ENCODE measurements around the gene USP33. TPM values are rescaled to one million over a fixed set of nuclear protein-coding genes. Genes with fewer than 3 reads are reported as not detected.

Gene USP33
- total and polyA plus RNA-seq, 2 of the 13 experiments (the other 11 are each of a cell fraction or from before 2014, with no cell fraction given): 32.0 to 49.1 TPM

GRCh38 chr1:77759071-77760028, at the start of gene USP33 (continued):
- TF ChIP-seq FOXP4 (CRISPR knock-in tag; IDR thresholded peaks at IDR 0.05) (0 out of 2 replicates have a peak, but pooled peaks have one; percentile 28), ARID3A (IDR thresholded peaks at IDR 0.05; ENCODE audit: low read depth, low read length) (no peak), GPN1 (CRISPR knock-in tag; IDR thresholded peaks at IDR 0.05; ENCODE audit: borderline replicate concordance) (no peak), SCMH1 (CRISPR knock-in tag; IDR thresholded peaks at IDR 0.05; ENCODE audit: borderline replicate concordance) (no peak), ZMAT3 (CRISPR knock-in tag; conservative IDR thresholded peaks at IDR 0.05) (peak; percentile 28; the same call in 1 of the 2 replicates), ELF4 (CRISPR knock-in tag; IDR thresholded peaks at IDR 0.05; ENCODE audit: borderline replicate concordance) (no peak), UBTF (CRISPR knock-in tag; IDR thresholded peaks at IDR 0.05) (peak; percentile 94), KLF13 (CRISPR knock-in tag; IDR thresholded peaks at IDR 0.05) (no peak), ERF (CRISPR knock-in tag; IDR thresholded peaks at IDR 0.05) (0 out of 2 replicates have a peak, but pooled peaks have one; percentile 14), ZZZ3 (CRISPR knock-in tag; IDR thresholded peaks at IDR 0.05; ENCODE audit: borderline replicate concordance) (0 out of 2 replicates have a peak, but pooled peaks have one; percentile 35), MED13 (CRISPR knock-in tag; IDR thresholded peaks at IDR 0.05) (peak; percentile 76; the same call in 1 of the 2 replicates), ZBTB8A (CRISPR knock-in tag; IDR thresholded peaks at IDR 0.05; ENCODE audit: borderline replicate concordance, low read depth) (0 out of 2 replicates have a peak, but pooled peaks have one; percentile 63), ZSCAN21 (CRISPR knock-in tag; IDR thresholded peaks at IDR 0.05; ENCODE audit: borderline replicate concordance) (peak; percentile 37; the same call in 1 of the 2 replicates), DR1 (CRISPR knock-in tag; IDR thresholded peaks at IDR 0.05) (0 out of 2 replicates have a peak, but pooled peaks have one; percentile 38), NR2F1 (CRISPR knock-in tag; IDR thresholded peaks at IDR 0.05) (no peak), RBFOX2 (IDR thresholded peaks at IDR 0.05; ENCODE audit: low read depth, low read length) (peak; percentile 91), ZFX (CRISPR knock-in tag; IDR thresholded peaks at IDR 0.05; ENCODE audit: low read depth) (peak; percentile 96), POLR2AphosphoS5 (IDR thresholded peaks at IDR 0.05; ENCODE audit: low read depth, low read length) (peak; percentile 82), ZNF788 (CRISPR knock-in tag; IDR thresholded peaks at IDR 0.05; ENCODE audit: borderline replicate concordance) (no peak), ZBTB25 (CRISPR knock-in tag; IDR thresholded peaks at IDR 0.05) (no peak; the same call in none of the 2 replicates), ZNF30 (CRISPR knock-in tag; IDR thresholded peaks at IDR 0.05) (no peak)
